ENCODE measurements around the gene JAK1.

The JAK1 gene

GRCh38 chr1:64975740-64976139, 9.4 kb upstream of the JAK1 start:
- in situ Hi-C loops (cut with HindIII; ENCODE audit: low pct_ligation_motif_present, low sequenced_read_pairs) = no loop called here
- Histone ChIP-seq H3K36me3 (replicated peaks) (no peaks in the 10 kb centered on the region), H3K27me3 (replicated peaks) (no peaks in the 10 kb centered on the region), H3K4me3 (ENCODE audit: low read depth, low read length) (no peak overlapping the region), H3K27ac (no peak overlapping the region)
- no peak for TF ChIP-seq CTCF (IDR thresholded peaks at IDR 0.05; ENCODE audit: low read depth, low read length, missing control alignments)
- no peak for DNase-seq

GRCh38 chr1:64975127-64975526, 8.8 kb upstream of the JAK1 start:
- in situ Hi-C loops (cut with HindIII; ENCODE audit: low pct_ligation_motif_present, low sequenced_read_pairs) = no loop called here

GRCh38 chr1:64974288-64974825, 8.0 kb upstream of the JAK1 start:
- no peak for TF ChIP-seq CTCF (IDR thresholded peaks at IDR 0.05; ENCODE audit: low read depth, low read length, missing control alignments)
- Histone ChIP-seq H3K27ac (no peak overlapping the region), H3K4me3 (ENCODE audit: low read depth, low read length) (no peak overlapping the region), H3K36me3 (replicated peaks) (no peaks in the 10 kb centered on the region), H3K27me3 (replicated peaks) (no peaks in the 10 kb centered on the region)
- in situ Hi-C loops (cut with HindIII; ENCODE audit: low pct_ligation_motif_present, low sequenced_read_pairs) = no loop called here
- DNase-seq = no peak

More at GRCh38 chr1:64975127-64975526, 8.8 kb upstream of the JAK1 start:
- no peak for DNase-seq
- H3K36me3 ChIP-seq (replicated peaks) = no peaks in the 10 kb centered on the region
- no peaks in the 10 kb centered on the region for H3K27me3 ChIP-seq (replicated peaks)
- H3K27ac ChIP-seq = no peak overlapping the region
- TF ChIP-seq CTCF (IDR thresholded peaks at IDR 0.05; ENCODE audit: low read depth, low read length, missing control alignments) = no peak
- no peak overlapping the region for H3K4me3 ChIP-seq (ENCODE audit: low read depth, low read length)

GRCh38 chr1:64973061-64973647, 6.8 kb upstream of the JAK1 start:
- no peaks in the 10 kb centered on the region for H3K36me3 ChIP-seq (replicated peaks)
- no peak for TF ChIP-seq CTCF (IDR thresholded peaks at IDR 0.05; ENCODE audit: low read depth, low read length, missing control alignments)
- no peaks in the 10 kb centered on the region for H3K27me3 ChIP-seq (replicated peaks)
- H3K4me3 ChIP-seq (ENCODE audit: low read depth, low read length) = no peak overlapping the region
- in situ Hi-C loops (cut with HindIII; ENCODE audit: low pct_ligation_motif_present, low sequenced_read_pairs) = no loop called here
- no peak overlapping the region for H3K27ac ChIP-seq
- no peak for DNase-seq

- Histone ChIP-seq H3K27me3 (replicated peaks) (no peaks in the 10 kb centered on the region), H3K36me3 (replicated peaks) (no peaks in the 10 kb centered on the region), H3K4me3 (ENCODE audit: low read depth, low read length) (no peak overlapping the region), H3K27ac (no peak overlapping the region)
- no peak for DNase-seq
- TF ChIP-seq CTCF (IDR thresholded peaks at IDR 0.05; ENCODE audit: low read depth, low read length, missing control alignments) = peak; percentile 20
- in situ Hi-C loops (cut with HindIII; ENCODE audit: low pct_ligation_motif_present, low sequenced_read_pairs) = no loop called here
Observed at GRCh38 chr1:64969305-64970046, 3.1 kb upstream of the JAK1 start.

Data from brain microvascular endothelial cell (primary cell).